ENCODE measurements around the gene AOPEP.
A peak's percentile ranks its signal among the peaks of the same experiment; 100 is the strongest.

The AOPEP gene

DNA sequence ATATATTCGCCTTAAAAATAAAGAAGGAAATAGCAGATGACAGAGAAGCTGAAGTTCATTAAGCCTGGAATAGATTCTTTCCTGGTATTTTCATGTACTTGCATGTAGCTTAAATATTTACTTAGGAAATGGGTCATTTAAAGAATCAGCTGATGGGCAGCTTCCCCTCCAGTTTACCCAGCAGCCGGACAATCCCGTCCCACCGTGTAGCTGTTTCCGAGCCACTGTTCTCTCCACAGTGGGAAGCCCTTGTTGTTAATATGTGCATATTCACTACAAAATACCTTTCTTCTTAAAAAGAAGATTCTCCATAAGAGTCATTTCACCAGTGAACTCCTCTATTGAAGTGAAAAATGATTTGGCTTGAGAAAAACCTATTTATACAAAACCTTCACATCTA, 404.0 kb downstream of the AOPEP start:
- DNase-seq = no peak

GRCh38 chr9:95131023-95131943, 404.8 kb downstream of the AOPEP start:
- peak; percentile 35 for DNase-seq

DNA sequence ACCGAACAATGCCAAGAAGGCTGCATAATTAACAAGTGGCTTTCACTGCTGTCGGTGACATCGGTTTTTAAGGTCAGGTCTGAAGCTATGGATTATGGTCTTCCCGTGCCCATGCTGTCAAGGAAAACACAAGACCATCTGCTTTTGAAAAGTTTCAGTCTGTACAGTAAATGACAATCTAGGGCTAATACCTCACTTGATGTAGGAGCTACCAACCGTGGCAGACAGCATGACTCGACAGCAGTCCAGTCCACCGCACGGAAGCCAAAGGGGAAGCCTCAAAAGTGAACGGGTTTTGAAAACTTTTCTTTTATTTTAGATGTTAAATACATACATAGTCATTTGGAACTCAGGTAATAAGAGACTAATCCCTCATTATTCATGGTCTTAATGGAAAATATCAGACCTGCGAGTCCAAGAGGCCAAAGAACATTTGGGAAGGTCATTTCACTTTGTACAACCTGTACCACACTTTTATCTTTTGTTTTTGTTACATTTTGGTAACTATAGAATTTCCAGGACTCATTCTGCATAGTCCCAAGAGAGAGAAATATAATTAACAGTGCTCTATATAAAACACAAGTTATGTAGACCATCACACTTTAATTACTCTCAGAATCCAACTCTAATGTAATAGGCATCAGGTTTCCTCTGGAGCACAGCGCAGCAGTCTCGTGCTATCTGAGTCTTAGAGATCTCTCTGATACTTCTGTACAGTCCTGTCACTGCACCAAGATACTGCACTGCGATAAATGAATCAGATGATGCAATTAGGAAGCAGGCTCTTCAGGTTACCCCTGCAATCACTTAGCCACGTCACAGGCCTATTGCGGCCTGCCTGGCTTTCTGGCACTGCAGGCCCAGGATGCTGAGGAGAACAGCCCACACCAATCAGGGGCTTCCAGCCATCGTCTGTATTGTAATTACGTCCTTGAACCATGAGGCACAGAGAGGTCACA, 406.1 kb downstream of the AOPEP start:
- no peak for DNase-seq

GRCh38 chr9:95133325-95133705, 406.8 kb downstream of the AOPEP start:
- no peak for DNase-seq

DNA sequence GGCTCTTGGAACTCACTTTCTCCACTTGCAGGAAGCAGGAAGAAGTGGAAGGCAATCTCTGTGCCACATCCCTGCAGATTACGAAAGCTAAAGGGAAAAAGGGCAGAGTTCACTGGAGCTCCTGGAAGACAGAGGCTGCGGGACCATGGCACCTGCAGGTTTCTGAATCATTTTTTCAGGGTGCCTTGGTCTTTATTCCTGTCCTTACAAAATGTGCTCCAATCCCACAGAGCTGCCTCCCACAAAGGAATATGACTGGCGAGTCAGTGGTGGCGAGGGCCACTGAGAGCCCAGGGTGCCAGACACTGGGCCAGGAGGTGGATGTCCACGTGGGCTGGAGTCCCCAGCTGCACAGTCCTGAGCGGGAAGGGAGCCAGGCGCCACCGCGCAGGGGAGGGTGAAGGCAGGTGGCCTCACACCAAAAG, 408.0 kb downstream of the AOPEP start:
- no peak for DNase-seq

- DNase-seq = no peak
Observed at GRCh38 chr9:95135756-95136155, 409.3 kb downstream of the AOPEP start.

Measured in NCI-H1694 (cell line).